Muscle of leg (tissue), 11 donors: ENCODE data around the gene WFDC8. TPM values are rescaled to one million over a fixed set of nuclear protein-coding genes. Genes with fewer than 3 reads are reported as not detected.

Experiments
- DNase-seq: peaks from one replicate; pipeline ENCODE4 v3.0.0; 2013
- H3K27ac ChIP-seq: one replicate; pipeline ENCODE4 v1.5.1; 2013; ENCODE audit warnings: mild to moderate bottlenecking, low read length, control low read depth
- H3K27me3 ChIP-seq: one replicate; pipeline ENCODE4 v1.6.1; 2013; ENCODE audit warnings: low read length; ENCODE audit not compliant: control insufficient read depth, insufficient read depth
- H3K36me3 ChIP-seq: one replicate; pipeline ENCODE4 v1.6.1; 2013; ENCODE audit warnings: low read length; ENCODE audit not compliant: control insufficient read depth, insufficient read depth
- H3K4me1 ChIP-seq: one replicate; pipeline ENCODE4 v1.6.1; 2013; ENCODE audit warnings: low read length; ENCODE audit not compliant: control insufficient read depth, insufficient read depth
- H3K4me3 ChIP-seq: one replicate; pipeline ENCODE4 v1.5.1; 2013; ENCODE audit warnings: low read length, control low read depth
- H3K9me3 ChIP-seq: replicated peaks from 2 replicates; pipeline ENCODE4 v1.6.1; 2013; ENCODE audit warnings: low read depth, low read length; ENCODE audit not compliant: control insufficient read depth
- WGBS: methylation state at CpG from one replicate; pipeline ENCODE4 v1.1.5; 2013; ENCODE audit warnings: missing lambda C conversion rate; ENCODE audit not compliant: insufficient coverage; 5-methylcytosine and 5-hydroxymethylcytosine counted together
- polyA plus RNA-seq, 8 donors: library from polyadenylated mRNA; unstranded; fragments of 120-200 nt; gene quantifications; one replicate each; pipeline versions ENCODE4 v1.2.1 to v1.2.3, GENCODE V29; 2013; ENCODE audit warnings: inconsistent platforms in 1 of 8, low replicate concordance in 1 of 8; ENCODE audit not compliant: insufficient read length in 8 of 8, insufficient read depth in 1 of 8
- total RNA-seq: library from RNA; stranded (reverse); fragments of 120-200 nt; gene quantifications from one replicate; pipeline ENCODE4 v1.2.4, GENCODE V29; 2013

The WFDC8 gene
- total and polyA plus RNA-seq, 9 donors, result not detected

- Histone ChIP-seq H3K4me1 (no peaks in the 10 kb centered on the region), H3K36me3 (no peaks in the 10 kb centered on the region), H3K27me3 (peaks cover 7% of the 10 kb centered on the region), H3K9me3 (no peaks in the 10 kb centered on the region), H3K4me3 (no peak overlapping the region), H3K27ac (no peak overlapping the region)
- DNase-seq, result no peak
- WGBS, result no CpG with 5 or more reads among the region's 1 CpG
Observed at GRCh38 chr20:45502561-45502960, 76.5 kb downstream of the WFDC8 start.

Other genes with a start within 250 kb of the WFDC8 start
- gene SDC4, start 230.9 kb downstream of the WFDC8 start, total RNA-seq, result 6.0 TPM
- gene SDC4, start 230.9 kb downstream of the WFDC8 start, polyA plus RNA-seq, result 10 to 100 TPM in 2 of 8 donors, 1 to 10 TPM in 6; 5.4 to 14.1 (median 8.2) TPM
- 10.1 TPM for gene SYS1, start 216.1 kb downstream of the WFDC8 start, total RNA-seq
- gene SYS1, start 216.1 kb downstream of the WFDC8 start, polyA plus RNA-seq, result 10 to 100 TPM; 14.1 to 20.0 (median 16.2) TPM
- gene TP53TG5, start 201.0 kb downstream of the WFDC8 start, total RNA-seq, result not detected
- 1 to 10 TPM in 1 of 8 donors, under 1 TPM in 7; 0.19 to 1.3 (median 0.72) TPM for gene TP53TG5, start 201.0 kb downstream of the WFDC8 start, polyA plus RNA-seq
- gene DBNDD2, start 171.0 kb downstream of the WFDC8 start, total RNA-seq, result 7.3 TPM
- gene DBNDD2, start 171.0 kb downstream of the WFDC8 start, polyA plus RNA-seq, result 10 to 100 TPM; 16.9 to 27.3 (median 20.4) TPM
- gene PIGT, start 163.1 kb downstream of the WFDC8 start, total RNA-seq, result 39.5 TPM
- gene PIGT, start 163.1 kb downstream of the WFDC8 start, polyA plus RNA-seq, result 10 to 100 TPM; 64.0 to 78.8 (median 74.6) TPM
- gene WFDC2, start 109.5 kb downstream of the WFDC8 start, total RNA-seq, result 0.13 TPM
- 1 to 10 TPM in 2 of 8 donors, under 1 TPM in 3, not detected in 3; 0.24 to 2.1 (median 0.68) TPM for gene WFDC2, start 109.5 kb downstream of the WFDC8 start, polyA plus RNA-seq
- gene SPINT3, start 63.7 kb downstream of the WFDC8 start, total RNA-seq, result not detected
- not detected for gene SPINT3, start 63.7 kb downstream of the WFDC8 start, polyA plus RNA-seq
- gene WFDC6, start 39.8 kb downstream of the WFDC8 start, total RNA-seq, result not detected
- gene WFDC6, start 39.8 kb downstream of the WFDC8 start, polyA plus RNA-seq, result under 1 TPM in 1 of 8 donors, not detected in 7; 0.21 TPM
- gene EPPIN, start 31.9 kb downstream of the WFDC8 start, total RNA-seq, result not detected
- gene EPPIN, start 31.9 kb downstream of the WFDC8 start, polyA plus RNA-seq, result under 1 TPM in 2 of 8 donors, not detected in 6; 0.04 to 0.09 TPM
- gene WFDC10A, start 50.5 kb upstream of the WFDC8 start, total RNA-seq, result not detected
- not detected for gene WFDC10A, start 50.5 kb upstream of the WFDC8 start, polyA plus RNA-seq
- not detected for gene WFDC9, start 52.0 kb upstream of the WFDC8 start, total RNA-seq
- gene WFDC9, start 52.0 kb upstream of the WFDC8 start, polyA plus RNA-seq, result not detected
- gene WFDC11, start 91.0 kb upstream of the WFDC8 start, total RNA-seq, result not detected
- gene WFDC11, start 91.0 kb upstream of the WFDC8 start, polyA plus RNA-seq, result under 1 TPM in 1 of 8 donors, not detected in 7; 0.21 TPM
- not detected for gene WFDC13, start 122.8 kb upstream of the WFDC8 start, total RNA-seq
- gene WFDC13, start 122.8 kb upstream of the WFDC8 start, polyA plus RNA-seq, result not detected
- not detected for gene WFDC10B, start 125.7 kb upstream of the WFDC8 start, total RNA-seq
- not detected for gene WFDC10B, start 125.7 kb upstream of the WFDC8 start, polyA plus RNA-seq
- not detected for gene SPINT4, start 143.1 kb upstream of the WFDC8 start, total RNA-seq
- gene SPINT4, start 143.1 kb upstream of the WFDC8 start, polyA plus RNA-seq, result not detected
- 0.62 TPM for gene WFDC3, start 212.6 kb upstream of the WFDC8 start, total RNA-seq
- 1 to 10 TPM in 4 of 8 donors, under 1 TPM in 4; 0.31 to 2.4 (median 0.92) TPM for gene WFDC3, start 212.6 kb upstream of the WFDC8 start, polyA plus RNA-seq
- gene DNTTIP1, start 212.7 kb upstream of the WFDC8 start, total RNA-seq, result 18.1 TPM
- gene DNTTIP1, start 212.7 kb upstream of the WFDC8 start, polyA plus RNA-seq, result 10 to 100 TPM; 34.7 to 45.1 (median 43.2) TPM
- 23.1 TPM for gene UBE2C, start 233.4 kb upstream of the WFDC8 start, total RNA-seq
- 10 to 100 TPM; 31.6 to 50.4 (median 44.8) TPM for gene UBE2C, start 233.4 kb upstream of the WFDC8 start, polyA plus RNA-seq
- 3,356 TPM for gene TNNC2, start 248.0 kb upstream of the WFDC8 start, total RNA-seq
- gene TNNC2, start 248.0 kb upstream of the WFDC8 start, polyA plus RNA-seq, result 1,000 to 10,000 TPM; 3,151 to 8,511 (median 6,761) TPM